IMR-90 (cell line): ENCODE results near the gene SBF2. TPM values are rescaled to one million over a fixed set of nuclear protein-coding genes. Genes with fewer than 3 reads are reported as not detected.

Experiments used
- ATAC-seq: fragments of 200-7000 bp; cut with Tn5 transposase; 2 replicates; pipeline ENCODE4 v1.9.1; 2020; ENCODE audit warnings: low read depth, mild to moderate bottlenecking, moderate library complexity
- BruUV-seq: library from RNA; stranded (reverse); fragments of 400-500 nt; replicated peaks from 2 replicates; lab custom pipeline; 2021; lab: Mats Ljungman, UMichigan
- CTCF ChIA-PET: fragments of 300-600 bp; formaldehyde crosslinking; extraction: SDS; loops from one replicate; lab custom pipeline; 2021; ENCODE audit warnings: antibody characterized with exemption; lab: Yijun Ruan, JAX
- POLR2A ChIA-PET: fragments of 300-600 bp; sonication (Branson Sonifier 250); formaldehyde crosslinking; loops from one replicate; lab custom pipeline; 2022; ENCODE audit warnings: antibody characterized with exemption; ENCODE audit not compliant: unreplicated experiment; lab: Charles Lee
- DNase-seq: peaks from one replicate; pipeline ENCODE4 v3.0.0; 2013
- H2AFZ ChIP-seq: replicated peaks from 2 replicates; pipeline ENCODE3; 2013; ENCODE audit warnings: low read length, mild to moderate bottlenecking; ENCODE audit not compliant: poor library complexity
- H2AK5ac ChIP-seq: 2 replicates; pipeline ENCODE4 v1.6.1; 2013; ENCODE audit warnings: low read depth, low read length, inconsistent platforms
- H2AK9ac ChIP-seq: replicated peaks from 2 replicates; pipeline ENCODE3; 2013; ENCODE audit warnings: mild to moderate bottlenecking, low read depth, low read length, moderate library complexity; ENCODE audit not compliant: poor library complexity
- H2BK120ac ChIP-seq: 2 replicates; pipeline ENCODE4 v1.6.1; 2013; ENCODE audit warnings: low read depth, low read length, inconsistent platforms
- H2BK15ac ChIP-seq: 3 replicates; pipeline ENCODE4 v1.6.1; 2013; ENCODE audit warnings: low read depth, low read length, inconsistent platforms
- H2BK20ac ChIP-seq: 2 replicates; pipeline ENCODE4 v1.6.1; 2013; ENCODE audit warnings: low read depth, mild to moderate bottlenecking, inconsistent platforms, low read length, moderate library complexity
- H2BK5ac ChIP-seq: 2 replicates; pipeline ENCODE4 v1.6.1; 2013; ENCODE audit warnings: mild to moderate bottlenecking, low read depth, low read length, inconsistent platforms; ENCODE audit not compliant: poor library complexity, severe bottlenecking
- H3K14ac ChIP-seq: replicated peaks from 2 replicates; pipeline ENCODE4 v1.6.1; 2013; ENCODE audit warnings: low read depth, low read length, inconsistent platforms
- H3K18ac ChIP-seq: 2 replicates; pipeline ENCODE4 v1.6.1; 2013; ENCODE audit warnings: low read depth, low read length, control low read depth
- H3K23ac ChIP-seq: 2 replicates; pipeline ENCODE4 v1.6.1; 2013; ENCODE audit warnings: low read depth, low read length, inconsistent platforms
- H3K27ac ChIP-seq: 2 replicates; pipeline ENCODE4 v1.5.1; 2013; ENCODE audit warnings: mild to moderate bottlenecking, control low read depth, low read length; ENCODE audit not compliant: insufficient read depth
- H3K27me3 ChIP-seq: 2 replicates; pipeline ENCODE4 v1.6.1; 2013; ENCODE audit warnings: low read length; ENCODE audit not compliant: control insufficient read depth, insufficient read depth
- H3K36me3 ChIP-seq: 2 replicates; pipeline ENCODE4 v1.6.1; 2013; ENCODE audit warnings: low read length, mixed read lengths; ENCODE audit not compliant: control insufficient read depth, insufficient read depth
- H3K4ac ChIP-seq: 2 replicates; pipeline ENCODE4 v1.6.1; 2013; ENCODE audit warnings: low read depth, low read length, inconsistent platforms
- H3K4me1 ChIP-seq: 2 replicates; pipeline ENCODE4 v1.6.1; 2013; ENCODE audit warnings: low read length, mixed read lengths; ENCODE audit not compliant: control insufficient read depth, insufficient read depth
- H3K4me2 ChIP-seq: 2 replicates; pipeline ENCODE4 v1.6.1; 2013; ENCODE audit warnings: low read depth, mild to moderate bottlenecking, control low read depth, low read length, moderate library complexity
- H3K4me3 ChIP-seq: 2 replicates; pipeline ENCODE4 v1.5.1; 2013; ENCODE audit warnings: low read depth, mild to moderate bottlenecking, control low read depth, low read length, moderate library complexity; ENCODE audit not compliant: insufficient read depth
- H3K56ac ChIP-seq: 2 replicates; pipeline ENCODE4 v1.6.1; 2013; ENCODE audit warnings: low read length, inconsistent platforms; ENCODE audit not compliant: insufficient read depth; ENCODE audit errors: extremely low read depth
- H3K79me1 ChIP-seq, 2 experiments: 2 replicates each; pipeline ENCODE4 v1.6.1; 2013; ENCODE audit warnings: low read length in 2 of 2, inconsistent platforms in 1 of 2, low read depth in 1 of 2
- H3K9ac ChIP-seq: 2 replicates; pipeline ENCODE4 v1.6.1; 2013; ENCODE audit warnings: low read depth, low read length, control low read depth
- H3K9me1 ChIP-seq: 2 replicates; pipeline ENCODE4 v1.6.1; 2013; ENCODE audit warnings: low read length, inconsistent platforms; ENCODE audit not compliant: insufficient read depth
- H3K9me3 ChIP-seq: 2 replicates; pipeline ENCODE4 v1.6.1; 2013; ENCODE audit warnings: low read length; ENCODE audit not compliant: control insufficient read depth, insufficient read depth
- H4K20me1 ChIP-seq: 2 replicates; pipeline ENCODE4 v1.6.1; 2013; ENCODE audit warnings: low read length, inconsistent platforms; ENCODE audit not compliant: insufficient read depth
- H4K5ac ChIP-seq: 2 replicates; pipeline ENCODE4 v1.6.1; 2013; ENCODE audit warnings: mild to moderate bottlenecking, low read depth, low read length, control low read depth
- H4K8ac ChIP-seq, 2 experiments: 2 replicates each; pipeline ENCODE4 v1.6.1; 2013; ENCODE audit warnings: low read depth in 2 of 2, low read length in 2 of 2, control low read depth in 1 of 2, inconsistent platforms in 1 of 2
- H4K91ac ChIP-seq: 2 replicates; pipeline ENCODE4 v1.6.1; 2013; ENCODE audit warnings: low read depth, low read length, inconsistent platforms; ENCODE audit not compliant: insufficient read depth
- CEBPB ChIP-seq: IDR thresholded peaks from 2 replicates; pipeline ENCODE4 v1.6.1; 2012; ENCODE audit warnings: low read depth, low read length, improper control_type of control experiment
- NFE2L2 ChIP-seq: fragments of 150-350 bp; IDR thresholded peaks from 2 replicates; pipeline ENCODE4 v1.6.1; 2016; ENCODE audit warnings: low read depth, mild to moderate bottlenecking, low read length
- SMC3 ChIP-seq: fragments of 150-350 bp; IDR thresholded peaks from 2 replicates; pipeline ENCODE4 v1.6.1; 2016; ENCODE audit warnings: low read depth, mild to moderate bottlenecking, antibody characterized with exemption, low read length, moderate library complexity
- WGBS, 2 experiments: methylation state at CpG; one replicate each; pipeline versions ENCODE4 v1.1.5 to v1.1.7; 2013; ENCODE audit warnings: missing lambda C conversion rate in 2 of 2; ENCODE audit not compliant: insufficient read length in 1 of 2; ENCODE audit errors: extremely low coverage in 2 of 2; 5-methylcytosine and 5-hydroxymethylcytosine counted together
- dilution Hi-C: fragments of 300-500 bp; cut with HindIII; formaldehyde crosslinking; loops from one replicate; pipeline ENCODE4 v1.14.3; 2018; ENCODE audit warnings: low sequenced_read_pairs; ENCODE audit not compliant: unreplicated experiment
- in situ Hi-C: fragments of 300-500 bp; cut with MboI; formaldehyde crosslinking; loops from 3 replicates; pipeline ENCODE4 v1.14.3; 2019; ENCODE audit warnings: low sequenced_read_pairs, inconsistent platforms, mixed read lengths
- intact Hi-C: fragments of 100-400 bp; cut with micrococcal nuclease; formaldehyde crosslinking; loops from 2 replicates; pipeline ENCODE4 v1.10.0; 2022
- polyA plus RNA-seq, 3 experiments: library from polyadenylated mRNA; depleted of rRNA; stranded (reverse); fragments of >200 nt; gene quantifications; 2 replicates each; pipeline ENCODE4 v1.2.3, GENCODE V29; 2012; ENCODE audit warnings: low replicate concordance in 1 of 3
- total RNA-seq: library from RNA; depleted of rRNA; stranded (reverse); fragments of >200 nt; gene quantifications from 2 replicates; pipeline ENCODE4 v1.2.3, GENCODE V29; 2012

Gene SBF2
- total and polyA plus RNA-seq, 2 of the 4 experiments (the other 2 are of a cell fraction): 23.8 to 51.8 TPM

GRCh38 chr11:10092426-10092825 is 201.6 kb downstream of the SBF2 start:
- no peak overlapping the region for H2BK5ac ChIP-seq
- no peak overlapping the region for H4K5ac ChIP-seq
- DNase-seq (no peak), ATAC-seq (no peak)
- no peak overlapping the region for H2AFZ ChIP-seq
- H3K9ac ChIP-seq: no peak overlapping the region
- H3K4ac ChIP-seq: no peak overlapping the region
- no peak overlapping the region for H4K8ac ChIP-seq
- dilution Hi-C loops (no loop called here), in situ Hi-C loops (no loop called here), intact Hi-C loops (no loop called here)
- H3K4me3 ChIP-seq: no peak overlapping the region
- TF ChIP-seq CEBPB (no peak), NFE2L2 (no peak), SMC3 (no peak)
- no peak overlapping the region for H2AK5ac ChIP-seq
- peaks cover 3% of the 10 kb centered on the region; the same call in 1 of the 2 replicates for H3K9me1 ChIP-seq
- H3K4me1 ChIP-seq: no peaks in the 10 kb centered on the region
- no CpG with 5 or more reads among the region's 5 CpGs for WGBS, 2 experiments
- H3K14ac ChIP-seq: no peak overlapping the region
- no peak overlapping the region for H3K27ac ChIP-seq
- H2BK120ac ChIP-seq: no peak overlapping the region
- H4K91ac ChIP-seq: no peak overlapping the region
- ChIA-PET CTCF (no interaction called here), POLR2A (no interaction called here)
- H2BK15ac ChIP-seq: no peak overlapping the region
- no peak overlapping the region for H3K18ac ChIP-seq
- H3K4me2 ChIP-seq: no peak overlapping the region
- BruUV-seq: no TSS peak
- H3K23ac ChIP-seq: no peak overlapping the region
- H4K20me1 ChIP-seq: no peaks in the 10 kb centered on the region
- no peaks in the 10 kb centered on the region for H3K36me3 ChIP-seq
- peaks cover 12 to 33% of the 10 kb centered on the region in 2 experiments; a peak in 3 of 4 replicates for H3K79me1 ChIP-seq
- H2BK20ac ChIP-seq: no peak overlapping the region
- H3K9me3 ChIP-seq: no peaks in the 10 kb centered on the region
- H3K27me3 ChIP-seq: no peaks in the 10 kb centered on the region
- H3K56ac ChIP-seq: no peak overlapping the region
- no peak overlapping the region for H2AK9ac ChIP-seq
